Neural cell (in vitro differentiated cells): ENCODE measurements around the gene TTR.

Source experiments
- CTCF ChIP-seq: fragments of 450-650 bp; IDR thresholded peaks from 2 replicates; pipeline ENCODE4 v1.5.1; 2014; ENCODE audit warnings: antibody characterized with exemption, mild to moderate bottlenecking, moderate library complexity; ENCODE audit not compliant: poor library complexity, severe bottlenecking
- EP300 ChIP-seq: fragments of 450-650 bp; conservative IDR thresholded peaks from 2 replicates; pipeline ENCODE4 v1.6.1; 2014; ENCODE audit warnings: antibody characterized with exemption, mild to moderate bottlenecking, moderate library complexity; ENCODE audit not compliant: poor library complexity, severe bottlenecking
- EZH2 ChIP-seq: fragments of 200-600, 300-800 bp; shearing (Covaris generic), sonication (generic); IDR thresholded peaks from 2 replicates; pipeline ENCODE4 v1.6.1; 2014; ENCODE audit warnings: antibody characterized with exemption, low read length, borderline replicate concordance, mild to moderate bottlenecking; ENCODE audit not compliant: insufficient read depth, poor library complexity, severe bottlenecking
- MXI1 ChIP-seq: fragments of 450-650 bp; conservative IDR thresholded peaks from 2 replicates; pipeline ENCODE4 v1.6.1; 2014; ENCODE audit warnings: antibody characterized with exemption, mild to moderate bottlenecking; ENCODE audit not compliant: poor library complexity, severe bottlenecking
- POLR2AphosphoS5 ChIP-seq: IDR thresholded peaks from 2 replicates; pipeline ENCODE4 v1.6.1; 2012
- RAD21 ChIP-seq: fragments of 450-650 bp; conservative IDR thresholded peaks from 2 replicates; pipeline ENCODE4 v1.6.1; 2014; ENCODE audit warnings: antibody characterized with exemption, mild to moderate bottlenecking, moderate library complexity
- REST ChIP-seq: IDR thresholded peaks from 2 replicates; pipeline ENCODE4 v1.6.1; 2012; ENCODE audit warnings: borderline replicate concordance
- TAF1 ChIP-seq: IDR thresholded peaks from 2 replicates; pipeline ENCODE4 v1.6.1; 2012; ENCODE audit warnings: low read depth

- TF ChIP-seq CTCF (no peak), EZH2 (no peak), REST (no peak), POLR2AphosphoS5 (no peak), EP300 (no peak), RAD21 (no peak), TAF1 (no peak), MXI1 (no peak)
These were observed 3.6 kb downstream of the TTR start for GRCh38 chr18:31595121-31595771.
